GM19397 (cell line): ENCODE measurements around the gene VPS37C.
"Not testable (repeated sequence)": the region's sequence is repeated elsewhere in the genome, so short reads cannot be mapped to it uniquely, and the experiment has no call there.

Experiments
- ATAC-seq: cut with Tn5 transposase; IDR thresholded peaks from one replicate; pipeline ENCODE4 v1.9.1; 2021; ENCODE audit warnings: mild to moderate bottlenecking, moderate library complexity; ENCODE audit not compliant: unreplicated experiment

VPS37C gene

GRCh38 chr11:61176446-61176845 lies 15.2 kb upstream of the VPS37C start:
- ATAC-seq: no peak

DNA sequence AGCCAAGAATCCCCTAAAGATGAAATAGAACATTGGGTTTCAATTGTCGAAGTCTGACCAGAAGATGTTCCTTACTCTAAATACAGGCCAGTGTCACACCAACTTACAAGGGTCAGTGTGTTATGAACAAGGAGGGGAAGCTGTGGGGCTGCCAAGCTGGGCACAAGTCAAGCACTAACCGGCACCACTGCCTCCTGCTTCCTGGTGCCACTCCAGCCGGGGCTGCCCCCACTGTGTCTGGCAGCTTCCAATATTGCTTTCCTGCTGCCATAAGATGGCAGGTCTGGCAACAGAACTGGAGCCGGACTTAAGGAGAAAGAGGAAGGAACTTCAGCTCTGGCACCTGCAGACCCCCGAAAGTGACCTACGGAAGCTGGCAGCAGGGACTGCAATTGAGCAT lies 13.7 kb upstream of the VPS37C start:
- ATAC-seq: no peak

DNA sequence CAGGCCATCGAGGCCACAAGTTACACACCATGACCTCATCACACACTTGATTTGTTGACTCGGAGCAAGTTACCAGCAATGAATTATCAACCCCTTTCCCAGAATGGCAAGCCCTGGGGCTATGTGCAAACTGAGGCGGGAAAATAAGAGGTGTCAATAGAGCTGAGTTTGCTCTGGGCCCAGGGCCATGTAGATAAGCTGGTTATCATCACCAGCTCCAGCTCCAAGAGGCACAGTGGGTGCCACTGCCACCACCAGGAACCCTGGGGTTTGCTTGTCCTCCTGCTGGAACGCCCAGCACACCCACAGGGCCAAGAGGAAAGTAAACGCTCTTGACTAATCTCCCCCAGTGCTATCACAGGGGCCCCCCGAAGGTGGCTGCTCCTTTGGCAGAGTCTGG lies 13.0 kb upstream of the VPS37C start:
- ATAC-seq: no peak

DNA sequence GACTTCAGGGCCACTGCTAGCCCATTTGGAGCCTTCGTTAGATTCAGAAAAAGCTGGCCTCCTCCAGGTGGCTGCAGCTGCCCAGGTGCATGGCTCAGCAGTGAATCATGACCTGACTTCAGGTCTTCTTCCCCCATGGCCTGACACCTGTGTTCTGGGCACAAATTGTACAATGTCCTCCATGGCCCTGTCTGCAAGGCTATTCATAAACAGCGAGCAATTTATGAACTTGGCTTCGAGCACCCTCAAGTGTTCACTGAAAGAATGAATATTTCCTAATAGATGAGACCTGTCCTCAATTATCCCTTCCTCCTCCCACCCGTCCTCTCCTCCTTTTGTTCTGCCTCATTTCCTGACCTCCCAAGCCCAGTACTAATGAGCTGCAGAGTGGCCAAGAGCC lies 12.2 kb upstream of the VPS37C start:
- ATAC-seq: no peak

- no peak for ATAC-seq
These were observed 11.7 kb upstream of the VPS37C start for GRCh38 chr11:61172888-61173287.

DNA sequence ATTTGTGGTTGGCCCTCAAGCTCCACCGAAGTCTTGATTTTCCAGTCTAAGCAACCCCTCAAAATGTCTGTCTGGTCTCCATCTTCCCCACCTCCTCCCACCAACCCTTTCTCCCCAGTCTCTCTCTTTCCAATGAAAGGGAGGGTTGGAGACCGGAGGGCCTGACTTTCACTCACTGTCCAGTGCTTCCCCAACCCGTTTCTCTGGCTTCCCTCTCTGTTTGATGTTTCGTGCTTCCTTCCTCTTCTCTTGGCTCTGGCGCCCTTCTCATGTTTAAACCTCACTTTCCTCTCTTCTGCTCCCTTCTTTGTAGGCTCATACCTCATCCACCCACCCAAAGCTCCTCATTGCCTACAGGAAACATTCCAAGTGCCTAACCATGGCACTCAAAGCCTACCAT lies 11.1 kb upstream of the VPS37C start:
- no peak for ATAC-seq

DNA sequence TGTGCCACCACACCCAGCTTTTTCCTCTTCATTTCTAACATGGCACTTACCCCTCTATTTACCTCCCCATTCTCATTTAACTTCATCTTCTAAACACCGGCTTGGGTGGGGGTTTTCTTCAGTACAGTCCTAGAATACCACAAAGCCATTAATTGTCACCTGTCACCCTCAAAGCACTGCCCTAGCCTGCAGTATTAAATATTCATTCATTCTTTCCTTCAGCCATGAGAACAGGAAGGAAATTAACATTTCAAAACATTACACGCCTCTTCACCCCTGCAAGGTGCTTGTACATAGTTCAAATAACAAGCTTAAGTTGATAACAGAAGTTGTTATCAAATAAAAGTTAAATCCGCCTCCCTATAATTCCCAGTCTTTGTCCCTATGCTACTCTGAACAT lies 10.7 kb upstream of the VPS37C start:
- no peak for ATAC-seq

DNA sequence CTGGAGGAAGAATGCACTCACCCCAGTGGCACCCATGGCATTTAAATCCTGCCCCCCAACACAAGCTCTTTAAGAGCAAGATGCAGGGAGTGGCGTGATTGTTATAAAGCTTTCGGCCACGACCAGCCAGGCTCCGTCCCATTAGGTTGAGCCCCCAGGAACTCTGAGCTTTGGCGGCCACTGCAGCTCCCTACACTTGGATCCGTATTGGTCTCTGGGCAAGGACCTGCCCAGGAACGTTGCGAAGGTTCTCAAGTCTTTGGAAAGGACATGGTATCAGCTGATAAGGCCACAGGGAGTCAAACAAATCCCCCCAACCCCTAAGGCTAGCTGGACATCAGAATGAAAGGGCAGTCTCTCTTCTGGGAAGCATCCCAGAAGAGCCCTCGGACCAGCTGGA lies 9.3 kb upstream of the VPS37C start:
- no peak for ATAC-seq

- no peak for ATAC-seq
These were observed 7.6 kb upstream of the VPS37C start for GRCh38 chr11:61168800-61169199.

- ATAC-seq: no peak
These were observed 6.9 kb upstream of the VPS37C start for GRCh38 chr11:61168042-61168688.

- not testable (repeated sequence) for ATAC-seq
These were observed 5.1 kb upstream of the VPS37C start for GRCh38 chr11:61166331-61166730.

- ATAC-seq: not testable (repeated sequence)
These were observed 4.6 kb upstream of the VPS37C start for GRCh38 chr11:61165785-61166184.

DNA sequence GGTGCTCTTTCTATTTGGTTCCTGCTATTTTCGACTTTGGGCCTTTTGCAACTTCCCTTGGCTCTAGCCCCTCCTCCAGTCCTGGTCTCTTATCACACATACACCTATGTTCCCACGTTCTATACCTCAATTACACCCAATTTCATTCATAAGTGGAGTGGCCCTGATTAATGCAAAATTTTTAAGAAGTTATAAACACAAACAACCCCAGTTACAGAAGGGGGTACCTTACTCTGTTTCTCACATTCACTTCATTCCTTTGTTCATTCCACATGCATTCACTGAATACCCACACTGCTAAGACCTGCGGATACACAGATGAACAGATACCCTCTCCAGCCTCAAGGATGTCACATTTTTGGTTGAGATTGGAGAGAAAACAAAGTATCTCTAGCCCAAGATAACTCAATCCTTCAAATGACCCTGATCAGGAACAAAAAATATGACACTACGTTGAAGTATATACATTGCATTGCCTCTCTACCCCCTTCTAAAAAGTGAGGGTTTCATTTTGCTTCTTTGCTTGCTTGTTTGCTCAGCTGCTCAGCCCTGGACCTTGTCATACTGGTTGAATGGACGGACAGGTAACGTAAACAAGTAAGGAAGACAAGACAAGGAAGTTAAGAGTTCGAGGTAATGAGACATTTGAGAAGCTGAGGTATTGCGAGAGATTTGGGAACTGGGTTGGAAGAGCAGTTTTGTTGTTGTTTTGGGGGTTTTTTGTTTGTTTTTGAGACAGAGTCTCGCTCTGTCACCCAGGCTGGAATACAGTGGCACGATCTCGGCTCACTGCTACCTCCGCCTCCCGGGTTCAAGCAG lies 3.6 kb upstream of the VPS37C start:
- ATAC-seq: no peak

GRCh38 chr11:61163714-61164605 lies 2.7 kb upstream of the VPS37C start:
- ATAC-seq: no peak

- no peak for ATAC-seq
These were observed 1.8 kb upstream of the VPS37C start for GRCh38 chr11:61163021-61163420.

DNA sequence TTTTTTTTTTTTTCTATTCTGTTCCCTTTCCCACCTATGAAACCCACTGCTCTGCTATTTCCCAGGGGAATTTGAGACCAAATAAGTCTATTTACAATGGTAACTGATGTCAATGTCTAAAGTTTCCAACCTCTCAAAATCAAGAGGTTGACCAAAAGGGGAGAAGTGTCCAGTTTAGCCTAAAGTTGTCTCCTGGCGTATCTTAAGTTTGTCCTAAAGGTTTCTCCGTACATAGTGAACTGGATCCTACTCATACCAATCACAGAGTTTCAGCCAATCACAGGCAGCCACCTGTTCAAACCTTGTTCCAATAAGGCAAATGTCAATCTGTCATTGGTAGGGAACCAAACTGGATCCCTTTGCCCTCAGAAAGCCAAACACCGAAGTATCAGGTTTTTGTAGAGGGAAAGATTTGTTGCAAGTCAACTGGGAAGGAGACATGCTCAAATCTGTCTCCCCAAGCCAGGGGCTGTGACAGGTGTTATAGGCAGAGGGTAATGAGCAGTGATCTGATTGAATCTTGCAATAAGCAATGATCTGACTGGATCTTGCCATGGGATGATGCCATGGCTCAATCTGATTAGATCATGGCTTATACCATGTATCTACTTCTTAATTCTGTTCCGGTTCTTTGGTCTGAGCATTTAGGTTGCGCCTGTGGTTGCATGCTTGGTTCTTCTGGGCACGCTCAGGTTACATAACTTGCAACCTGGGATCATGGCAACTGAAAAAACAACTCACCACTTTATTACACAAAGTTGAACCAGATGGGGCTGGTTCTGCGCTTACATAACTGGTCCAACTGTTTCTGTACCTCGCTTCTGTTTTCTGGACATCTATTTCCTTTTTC lies 1.1 kb upstream of the VPS37C start:
- no peak for ATAC-seq

DNA sequence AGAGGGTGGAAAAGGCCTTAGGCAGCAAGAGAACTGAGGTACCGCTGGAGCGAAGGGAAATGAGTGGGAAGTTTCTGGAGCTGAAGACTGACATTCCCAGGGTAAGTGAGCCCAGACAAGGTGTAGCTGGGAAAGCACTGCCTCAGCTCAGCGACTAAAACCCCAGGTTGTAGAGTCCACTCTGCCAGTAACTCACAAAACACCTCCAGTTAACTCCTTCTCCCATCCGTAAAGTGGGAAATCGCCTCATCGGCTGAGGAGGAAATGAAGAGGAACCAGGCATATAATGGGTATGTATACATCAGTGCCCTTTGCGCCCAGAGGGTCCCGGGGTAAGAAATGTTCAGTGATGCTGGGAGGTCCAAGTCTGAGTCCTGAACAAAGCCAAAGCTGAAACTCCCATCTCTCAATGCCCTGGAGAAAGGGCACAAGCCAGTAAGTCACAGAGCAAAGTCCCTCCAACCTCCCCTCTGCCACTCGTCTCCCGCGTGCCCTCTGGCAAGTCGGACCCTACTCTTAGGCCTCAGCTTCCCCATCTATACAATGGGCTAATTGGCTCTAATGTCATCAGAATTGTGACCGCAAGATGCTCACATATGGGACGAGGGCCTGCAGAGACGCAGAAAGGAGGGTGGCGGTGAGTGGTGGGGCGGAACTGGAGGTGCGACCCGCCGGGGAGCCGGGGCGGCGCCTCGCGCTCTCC lies 588 bp downstream of the VPS37C start:
- no peak for ATAC-seq

DNA sequence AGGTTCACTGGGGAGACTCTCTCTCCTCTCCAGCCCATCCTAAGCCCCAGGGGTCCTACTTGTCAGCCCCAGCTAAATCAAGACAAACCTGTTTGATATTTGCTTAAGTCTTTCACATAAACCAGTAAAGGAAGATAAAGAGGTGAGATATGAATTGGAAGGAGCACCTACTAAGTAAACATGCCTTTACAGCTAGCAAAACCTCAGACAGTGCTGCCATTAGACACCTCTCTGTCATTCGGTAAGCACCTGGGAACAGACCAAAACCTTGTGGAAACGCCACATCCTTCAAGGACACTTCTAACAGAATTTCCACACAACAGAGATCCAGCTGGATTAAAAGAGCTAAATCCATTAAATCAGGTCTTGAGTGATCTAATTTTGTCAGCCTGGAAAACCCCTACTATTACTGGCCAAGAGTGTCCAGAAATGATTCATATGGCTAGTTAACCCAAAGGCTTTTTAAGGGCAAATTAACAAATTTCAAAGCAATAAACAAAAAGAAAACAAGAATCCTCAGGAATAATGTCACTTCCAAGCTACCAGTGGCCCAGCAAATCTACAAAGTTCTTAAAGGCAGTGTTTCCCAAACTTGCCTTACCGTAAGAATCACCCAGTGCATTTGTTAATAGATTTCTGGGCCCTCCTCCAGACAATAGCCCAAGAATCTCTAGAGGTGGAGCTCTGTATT lies 2.4 kb downstream of the VPS37C start:
- no peak for ATAC-seq

DNA sequence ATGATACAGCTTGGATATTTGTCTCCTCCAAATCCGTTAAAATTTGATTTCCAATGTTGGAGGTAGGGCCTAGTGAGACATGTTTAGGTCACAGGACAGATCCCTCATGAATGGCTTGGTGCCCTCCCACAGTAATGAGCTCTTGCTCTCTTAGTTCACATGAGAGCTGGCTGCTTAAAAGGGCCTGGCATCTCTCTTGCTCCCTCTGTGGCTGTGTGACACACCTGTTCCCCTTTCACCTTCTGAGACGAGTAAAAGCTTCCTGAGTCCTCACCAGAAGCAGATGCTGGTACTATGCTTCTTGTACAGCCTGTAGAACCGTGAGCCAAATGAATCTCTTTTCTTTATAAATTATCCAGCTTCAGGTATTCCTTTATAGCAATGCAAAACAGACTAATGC lies 3.5 kb downstream of the VPS37C start:
- ATAC-seq: no peak
